GM18499 (cell line): ENCODE results near the gene ACADVL.
"Not testable (repeated sequence)": the region's sequence is repeated elsewhere in the genome, so short reads cannot be mapped to it uniquely, and the experiment has no call there.

ENCODE experiments used
- ATAC-seq: cut with Tn5 transposase; IDR thresholded peaks from one replicate; pipeline ENCODE4 v1.9.1; 2021; ENCODE audit warnings: moderate number of reproducible peaks; ENCODE audit not compliant: insufficient read depth, unreplicated experiment

ACADVL gene

DNA sequence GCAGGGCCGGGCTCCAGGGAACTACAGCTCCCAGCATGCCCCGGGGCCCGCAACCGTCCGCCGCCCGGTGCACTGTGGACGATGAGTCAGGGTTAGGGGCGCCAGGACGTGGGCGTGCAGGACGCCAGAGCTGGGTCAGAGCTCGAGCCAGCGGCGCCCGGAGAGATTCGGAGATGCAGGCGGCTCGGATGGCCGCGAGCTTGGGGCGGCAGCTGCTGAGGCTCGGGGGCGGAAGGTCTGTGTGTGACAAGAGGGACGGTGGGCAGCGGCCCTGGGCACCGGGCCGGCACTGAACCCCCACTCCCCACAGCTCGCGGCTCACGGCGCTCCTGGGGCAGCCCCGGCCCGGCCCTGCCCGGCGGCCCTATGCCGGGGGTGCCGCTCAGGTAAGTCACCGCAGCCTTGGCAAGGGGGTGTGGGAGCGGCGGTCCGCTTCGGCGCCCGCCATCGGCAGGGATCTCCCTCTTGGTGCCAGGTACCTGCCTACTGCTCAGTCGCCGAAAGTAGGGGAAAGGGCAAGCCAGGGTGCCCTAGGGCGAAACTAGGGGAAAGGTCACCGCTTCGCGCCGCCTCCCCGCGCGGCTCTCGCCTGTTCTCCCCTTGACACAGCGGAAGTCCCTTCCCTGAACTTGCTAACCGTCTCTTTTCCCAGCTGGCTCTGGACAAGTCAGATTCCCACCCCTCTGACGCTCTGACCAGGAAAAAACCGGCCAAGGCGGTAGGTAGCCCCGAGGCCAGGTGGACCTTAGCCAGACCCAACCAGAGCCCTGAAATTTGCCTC, at the start of gene ACADVL, which contains the start of gene DLG4:
Gene ACADVL, plus strand, starts transcription at position 127 of the 781 bp plus-strand sequence. Its CDS starts 47 bp downstream, at position 174.
Gene DLG4, minus strand, starts transcription at position 25 of the 781 bp plus-strand sequence.
- no peak for ATAC-seq

DNA sequence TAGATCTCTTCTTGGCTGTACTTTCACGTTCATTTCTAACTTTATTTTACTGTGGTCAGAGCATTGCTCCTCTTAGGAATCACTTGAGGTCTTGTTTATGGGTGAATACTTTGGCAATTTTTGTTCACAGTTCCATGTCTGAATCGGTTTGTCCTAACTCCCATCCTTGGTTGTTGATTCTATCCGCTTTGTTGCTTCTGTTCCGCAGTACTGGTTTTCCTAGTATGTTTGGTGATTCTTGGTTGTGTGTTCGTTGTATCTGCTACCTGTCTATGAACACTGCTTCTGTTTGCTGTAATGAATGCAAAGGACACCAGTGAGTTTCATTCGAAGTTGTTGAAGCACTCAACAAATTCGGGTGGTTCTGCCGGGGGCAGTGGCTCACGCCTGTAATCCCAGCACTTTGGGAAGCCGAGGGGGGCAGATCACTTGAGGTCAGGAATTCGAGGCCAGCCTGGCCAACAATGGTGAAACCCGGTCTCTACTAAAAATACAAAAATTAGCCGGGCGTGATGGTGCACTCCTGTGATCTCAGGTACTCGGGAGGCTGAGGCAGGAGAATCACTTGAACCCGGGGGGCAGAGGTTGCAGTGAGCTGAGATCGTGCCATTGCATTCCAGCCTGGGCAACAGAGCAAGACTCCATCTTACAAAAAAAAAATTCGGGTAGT, 47.1 kb upstream of the ACADVL start:
- not testable (repeated sequence) for ATAC-seq

DNA sequence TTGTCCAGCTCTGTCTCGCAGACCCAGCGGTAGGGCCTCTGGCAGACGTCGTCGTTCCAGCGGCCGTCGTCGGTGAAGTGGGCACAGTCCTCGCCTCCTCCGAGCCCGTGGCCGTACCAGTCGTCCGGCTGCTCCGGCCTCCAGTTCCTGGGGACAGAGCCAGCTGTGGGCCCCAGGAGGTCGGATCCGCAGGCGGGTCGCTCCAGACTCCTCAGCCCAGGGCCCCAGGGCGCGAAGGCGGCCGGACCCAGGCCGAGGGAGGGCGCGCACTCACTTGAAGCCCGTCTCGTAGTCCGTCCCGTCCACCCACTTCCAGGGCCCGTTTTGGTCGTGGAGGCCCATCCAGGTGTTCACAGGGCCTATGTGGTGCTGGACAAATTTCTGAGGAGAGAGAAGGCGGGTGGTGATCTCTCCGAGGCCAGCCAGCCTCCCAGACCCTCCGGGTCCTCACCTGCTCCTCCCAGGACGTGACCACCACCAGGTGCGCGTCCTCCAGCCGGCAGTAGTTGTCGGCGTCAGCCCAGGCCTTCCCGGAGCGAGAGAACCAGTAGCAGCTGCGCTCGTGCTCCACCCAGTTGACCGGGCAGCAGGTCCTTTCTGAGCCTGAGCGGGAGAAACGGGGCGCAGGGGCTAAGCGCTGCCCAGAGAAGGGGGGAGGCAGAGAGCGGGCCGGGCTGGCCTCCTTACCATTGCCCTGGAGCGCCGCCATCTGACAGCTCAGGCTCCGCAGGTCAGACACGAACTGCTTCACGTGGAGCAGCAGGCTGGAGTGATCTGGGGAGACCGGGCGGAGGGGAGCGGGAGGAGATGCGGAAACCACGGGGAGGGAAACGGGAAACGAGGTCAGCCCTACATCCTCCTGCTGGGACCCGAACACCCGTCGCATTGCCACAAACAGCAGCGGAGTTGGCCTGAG, 45.8 kb upstream of the ACADVL start:
- no peak for ATAC-seq

DNA sequence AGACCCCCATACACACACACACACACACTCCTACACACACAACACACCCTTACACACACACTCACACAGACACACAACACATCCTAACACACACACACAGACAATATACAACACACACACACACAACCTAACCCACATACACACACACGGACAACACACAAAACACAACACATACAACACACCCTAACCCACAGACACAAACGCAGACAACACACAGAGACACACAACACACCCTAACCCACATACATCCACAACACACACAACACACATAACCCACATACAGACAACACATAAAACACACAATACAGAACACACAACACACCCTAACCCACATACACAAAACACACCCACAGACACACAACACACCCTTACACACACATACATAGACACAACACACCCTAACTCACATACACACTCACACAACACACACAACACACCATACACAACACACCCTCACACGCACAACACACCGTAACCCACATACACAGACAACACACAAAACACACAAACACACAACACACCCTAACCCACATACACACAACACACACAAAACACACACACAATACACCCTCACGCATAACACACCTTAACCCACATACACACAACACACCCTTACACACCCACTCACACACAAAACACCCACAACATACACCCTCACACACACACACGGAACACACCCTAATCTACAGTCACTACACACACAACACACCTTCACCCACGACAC, 45.0 kb upstream of the ACADVL start:
- ATAC-seq = no peak

DNA sequence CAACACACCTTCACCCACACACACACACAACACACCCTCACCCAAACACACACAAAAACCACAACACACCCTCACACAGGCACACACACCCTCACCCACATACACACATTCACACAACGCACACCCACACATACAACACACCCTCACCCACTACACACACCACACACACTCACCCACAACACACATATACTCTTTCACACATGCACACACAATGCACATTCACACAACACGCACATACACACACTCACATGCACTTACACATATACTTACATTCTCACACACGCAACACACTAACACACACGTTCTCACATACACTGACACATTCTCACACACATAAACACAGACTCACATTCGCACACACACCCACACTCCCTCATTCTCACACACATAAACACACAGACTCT, 44.4 kb upstream of the ACADVL start:
- no peak for ATAC-seq

DNA sequence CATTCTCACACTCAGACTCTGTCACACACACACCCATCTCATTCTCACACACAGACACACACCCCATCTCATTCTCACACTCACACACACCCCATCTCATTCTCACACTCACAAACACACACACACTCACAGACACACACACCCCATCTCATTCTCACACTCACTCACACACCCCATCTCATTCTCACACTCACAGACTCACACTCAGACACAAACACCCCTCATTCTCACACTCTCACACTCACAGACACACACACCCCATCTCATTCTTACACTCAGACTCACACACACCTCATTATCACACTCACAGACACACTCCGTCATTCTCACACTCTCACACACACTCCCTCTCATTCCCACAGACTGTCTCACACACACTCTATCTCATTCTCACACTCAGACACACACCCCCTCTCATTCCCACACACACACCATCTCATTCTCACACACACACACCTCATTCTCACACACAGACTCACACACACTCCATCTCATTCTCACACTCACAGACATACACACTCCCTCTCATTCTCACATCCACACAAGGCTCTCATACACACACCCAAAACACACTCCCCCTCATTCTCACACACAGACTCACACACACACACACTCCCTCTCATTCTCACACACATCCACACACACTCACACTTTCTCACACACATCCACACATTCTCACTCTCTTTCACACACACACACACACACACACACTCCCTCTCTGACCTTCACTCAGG, 43.5 kb upstream of the ACADVL start:
- no peak for ATAC-seq

DNA sequence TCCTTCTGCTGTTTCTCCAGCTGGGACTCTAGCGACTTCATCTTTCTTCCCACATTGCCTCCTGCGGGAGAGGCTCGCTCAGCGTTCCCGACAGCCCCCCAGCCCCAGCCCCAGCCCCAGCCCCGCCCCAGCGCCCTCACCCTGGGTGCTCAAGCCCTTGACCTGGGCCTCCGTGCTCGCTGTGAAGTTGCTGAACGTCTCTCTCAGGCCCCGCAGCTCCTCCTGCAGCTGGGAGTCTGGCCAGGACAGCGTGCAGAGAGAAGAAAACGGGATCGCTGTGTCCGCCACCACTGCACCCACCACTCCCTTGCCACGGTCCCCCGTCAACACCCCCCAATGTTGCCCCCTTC, 42.9 kb upstream of the ACADVL start:
- no peak for ATAC-seq

DNA sequence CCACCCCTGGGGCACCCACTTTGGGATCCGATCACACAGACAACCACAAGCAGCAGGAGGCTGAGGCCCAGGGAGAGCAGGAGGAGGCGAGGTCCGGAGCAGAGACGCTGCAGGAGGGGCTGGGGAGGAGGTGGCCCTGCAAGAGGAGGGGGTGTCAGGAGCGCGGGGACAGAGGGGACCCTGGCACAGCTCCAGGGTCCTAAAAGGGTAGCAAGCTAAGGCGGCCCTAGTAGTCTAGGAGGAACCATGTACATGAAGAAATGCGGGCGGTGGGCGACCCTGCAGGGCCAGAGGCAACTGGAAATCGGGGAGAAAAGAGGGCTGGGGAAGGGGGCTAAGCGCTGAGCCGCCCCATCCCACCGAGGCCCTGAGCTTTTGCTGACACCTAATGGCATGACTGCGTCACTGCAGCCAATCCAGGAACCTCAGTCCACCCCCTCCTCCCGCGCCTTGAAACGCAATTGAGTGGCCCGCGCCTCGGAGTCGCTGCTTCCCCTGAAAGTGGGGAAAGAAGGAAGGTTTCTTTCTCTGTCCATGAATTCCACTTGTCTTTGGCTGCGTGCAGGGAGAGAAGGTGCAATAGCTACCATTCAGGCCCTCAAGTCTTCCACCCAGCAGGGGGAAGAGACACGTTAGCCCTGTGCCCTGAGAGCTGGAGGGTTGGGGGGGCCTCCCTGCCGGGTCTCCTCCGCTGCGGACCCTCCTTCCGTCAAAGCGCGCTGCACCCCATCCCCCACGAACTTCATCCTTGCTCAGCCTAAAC, 42.4 kb upstream of the ACADVL start:
- ATAC-seq = no peak

DNA sequence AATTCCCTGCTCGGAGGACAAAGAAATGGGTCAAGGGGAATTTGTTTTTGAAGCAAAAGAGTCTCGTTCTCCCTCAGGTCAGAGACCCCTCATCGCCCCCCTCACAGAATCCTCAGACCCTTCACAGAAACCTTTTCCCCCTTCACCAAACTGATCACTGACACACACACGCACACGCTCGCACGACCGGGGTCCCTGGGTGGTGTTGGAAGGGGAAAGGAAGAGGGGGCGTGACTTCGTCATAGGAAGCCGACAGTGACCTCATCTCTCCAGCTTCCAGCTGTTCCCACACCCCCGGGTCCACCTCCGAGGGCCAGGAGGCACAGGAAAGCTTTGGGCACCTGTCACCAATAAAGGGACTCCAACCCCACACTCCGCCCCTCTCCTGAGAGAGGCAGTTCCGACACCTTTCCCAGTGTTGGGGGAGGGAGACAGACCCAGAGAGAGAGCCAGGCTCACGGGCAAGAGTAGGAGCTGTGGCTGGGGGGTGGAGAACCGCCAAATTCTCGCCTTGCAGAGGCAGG, 41.7 kb upstream of the ACADVL start:
- ATAC-seq = no peak

DNA sequence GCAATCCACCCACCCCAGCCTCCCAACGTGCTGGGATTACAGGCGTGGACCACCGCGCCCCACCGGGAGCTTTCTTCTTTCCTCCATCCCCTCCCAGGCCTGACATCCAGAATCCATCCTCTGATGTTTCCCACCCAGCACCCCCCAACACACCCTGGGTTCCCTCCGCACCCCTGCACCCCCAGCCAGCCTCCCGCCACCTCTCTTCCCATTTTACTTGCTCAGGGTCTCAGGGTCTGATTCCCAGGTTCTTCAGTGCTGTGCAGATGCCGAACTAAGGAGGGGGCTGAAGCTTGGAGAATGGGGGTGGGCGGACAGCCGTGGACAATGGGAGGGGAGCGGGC, 40.8 kb upstream of the ACADVL start:
- no peak for ATAC-seq

DNA sequence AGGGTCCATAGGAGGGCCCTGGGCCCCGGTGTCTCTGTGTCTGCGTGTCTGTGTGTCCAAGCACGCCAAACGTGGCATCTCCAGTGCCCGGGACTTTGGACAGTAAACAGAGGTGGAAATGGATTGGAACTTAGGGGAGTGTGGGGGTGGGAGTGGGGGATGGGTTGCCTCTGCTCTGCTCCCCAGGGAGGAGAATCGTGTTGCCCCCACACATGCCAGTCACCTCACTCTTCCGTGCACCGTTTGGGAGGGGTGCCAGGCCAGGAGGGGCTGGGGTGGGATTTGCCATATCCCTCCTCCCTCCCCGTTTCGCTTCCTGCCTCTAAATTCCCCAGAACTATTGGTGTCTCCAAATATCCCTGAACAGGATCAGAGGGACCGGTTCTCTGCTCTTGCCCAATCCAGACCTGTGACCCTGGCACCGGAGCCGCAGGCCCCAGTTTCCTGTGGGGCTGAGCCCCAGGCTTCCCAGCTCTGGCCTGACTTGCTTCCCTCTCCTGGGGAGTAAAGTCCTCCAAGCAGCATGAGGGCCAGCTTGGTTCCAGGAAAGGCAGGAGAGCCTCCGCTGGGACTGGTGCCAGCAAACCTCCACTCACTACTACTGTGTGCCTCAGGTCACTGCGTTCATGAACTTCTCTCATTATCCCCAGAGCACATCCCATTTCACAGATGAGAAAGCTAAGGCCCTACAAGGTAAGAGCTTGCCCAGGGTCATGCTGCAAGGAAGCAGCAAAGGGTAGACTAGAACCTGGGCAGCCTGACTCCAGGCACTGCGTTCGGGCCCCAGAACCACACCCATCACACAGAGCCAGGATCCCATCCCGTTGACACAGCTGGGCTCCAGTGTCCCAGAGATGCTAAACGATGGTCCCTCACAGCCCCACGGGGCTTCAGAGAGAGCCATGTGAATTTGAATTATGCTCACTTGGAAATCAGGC, 40.2 kb upstream of the ACADVL start, which contains the start of gene ASGR1:
Gene ASGR1, minus strand, starts transcription at position 54 of the 938 bp plus-strand sequence. CDS start 807 bp downstream, outside the sequence.
- ATAC-seq = no peak

DNA sequence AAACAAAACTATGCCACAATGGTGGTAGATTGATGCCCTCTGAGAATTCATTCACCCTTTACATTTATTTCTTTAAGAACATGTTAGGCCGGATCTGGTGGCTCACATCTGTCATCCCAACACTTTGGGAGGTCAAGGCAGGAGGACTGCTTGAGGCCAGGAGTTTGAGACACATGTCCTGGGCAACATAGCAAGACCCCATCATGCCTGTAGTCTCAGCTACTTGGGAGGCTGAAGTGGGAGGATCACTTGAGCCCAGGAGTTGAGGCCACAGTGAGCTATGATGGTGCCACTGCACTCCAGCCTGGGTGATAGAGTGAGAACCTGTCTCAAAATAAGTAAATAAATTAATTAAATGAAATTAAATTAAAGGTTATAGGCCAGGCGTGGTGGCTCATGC, 37.6 kb upstream of the ACADVL start:
- ATAC-seq = not testable (repeated sequence)

DNA sequence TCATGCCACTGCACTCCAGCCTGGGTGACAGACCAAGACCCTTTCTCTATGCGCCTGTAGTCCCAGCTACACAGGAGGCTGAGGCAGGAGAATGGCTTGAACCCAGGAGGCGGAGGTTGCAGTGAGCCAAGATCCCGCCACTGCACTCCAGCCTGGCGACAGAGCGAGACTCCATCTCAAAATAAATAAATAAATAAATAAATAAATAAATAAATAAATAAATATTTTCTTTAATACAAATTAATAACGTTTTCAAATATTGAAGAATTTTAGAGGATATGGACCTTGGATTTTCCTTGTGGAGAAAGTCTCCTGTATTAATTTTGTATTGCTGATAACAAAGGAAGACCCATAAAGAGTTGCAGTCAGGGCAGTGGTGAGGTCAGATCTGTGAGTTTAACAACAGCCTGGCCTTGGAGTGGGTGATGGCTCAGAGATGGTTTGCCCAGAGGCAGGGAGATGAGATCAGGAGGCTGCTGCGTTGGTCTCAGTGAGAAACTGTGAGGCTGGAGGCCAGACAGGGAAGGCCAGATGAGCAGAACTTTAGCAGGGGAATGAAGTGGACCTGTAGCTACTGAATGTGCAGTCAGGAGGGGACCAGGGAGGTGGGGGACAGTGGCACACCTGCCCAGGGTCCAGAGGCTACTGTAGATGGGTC, 36.2 kb upstream of the ACADVL start:
- ATAC-seq = no peak

DNA sequence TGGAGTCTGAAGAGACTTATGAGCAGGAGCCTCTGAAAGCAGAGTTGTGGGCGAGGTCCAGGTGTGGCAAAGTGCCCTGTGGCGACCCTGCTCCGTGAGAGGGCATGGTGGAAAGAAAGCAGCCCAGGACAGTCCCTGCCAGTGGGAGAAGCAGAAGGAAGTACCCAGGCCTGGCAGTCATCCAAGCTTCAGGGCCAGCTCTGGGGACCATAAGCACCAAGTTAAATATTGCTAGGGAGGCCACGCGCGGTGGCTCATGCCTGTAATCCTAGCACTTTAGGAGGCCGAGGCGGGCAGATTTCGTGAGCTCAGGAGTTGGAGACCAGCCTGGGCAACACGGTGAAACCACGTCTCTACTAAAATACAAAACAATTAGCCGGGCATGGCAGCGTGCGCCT, 35.6 kb upstream of the ACADVL start:
- ATAC-seq = no peak

DNA sequence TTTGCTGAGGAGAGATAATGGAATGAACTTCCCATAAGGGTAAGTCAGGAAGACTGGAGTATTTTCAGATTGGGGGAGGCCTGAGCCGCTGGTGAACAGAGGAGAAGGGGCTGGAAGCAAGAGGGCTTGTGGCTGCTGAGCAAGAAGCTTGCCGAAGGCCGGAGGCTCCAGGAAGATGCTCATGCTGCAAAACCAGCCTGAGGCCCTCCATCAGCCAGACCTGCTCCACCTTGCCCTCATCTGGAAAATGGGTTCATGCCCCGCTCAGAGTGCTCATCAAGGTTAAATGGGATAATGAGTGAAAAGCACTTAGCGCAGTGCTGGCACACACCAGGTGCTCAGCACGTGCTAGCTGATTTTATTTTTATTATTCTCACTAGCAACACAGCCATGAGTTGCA, 35.1 kb upstream of the ACADVL start:
- no peak for ATAC-seq

DNA sequence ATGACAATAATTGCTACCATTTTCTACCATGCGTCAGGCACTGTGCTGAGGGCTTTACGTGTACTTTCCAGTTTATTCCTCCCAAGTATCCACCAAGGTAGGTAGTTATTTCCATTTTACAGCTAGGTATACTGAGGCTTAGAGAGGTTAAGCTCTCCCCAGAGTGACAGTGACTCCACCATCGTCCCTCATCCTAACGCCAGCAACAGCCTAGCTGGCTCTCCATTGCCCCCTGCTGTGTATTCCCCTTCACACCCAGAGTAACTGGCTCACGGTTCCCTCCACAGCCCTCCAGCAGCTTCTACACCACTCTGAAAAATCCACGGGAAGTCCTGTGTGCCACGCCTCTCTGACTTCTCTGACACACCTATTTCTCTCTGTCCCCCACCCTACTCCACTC, 33.5 kb upstream of the ACADVL start:
- no peak for ATAC-seq
